Activated CD4-positive, alpha-beta T cell treated with anti-CD3 and anti-CD28 coated beads, Interleukin-2, Interleukin-4, amounts not matched to agents 100 ng/mL and 50 ng/mL, durations not matched to agents 16 hours and 8 hours (primary cell): ENCODE data around the gene PIGL.
"Not testable (repeated sequence)": the region's sequence is repeated elsewhere in the genome, so short reads cannot be mapped to it uniquely, and the experiment has no call there.

Experiments used
- DNase-seq: peaks from one replicate; pipeline ENCODE4 v3.0.0-alpha.2; 2020; ENCODE audit warnings: low spot score

The PIGL gene

GRCh38 chr17:16312061-16312460, 95.1 kb downstream of the PIGL start:
- DNase-seq, result not testable (repeated sequence)

- no peak for DNase-seq
Observed at GRCh38 chr17:16313139-16314090, 96.4 kb downstream of the PIGL start.

- no peak for DNase-seq
Observed at GRCh38 chr17:16314189-16314588, 97.2 kb downstream of the PIGL start.

GRCh38 chr17:16314859-16315258, 97.8 kb downstream of the PIGL start:
- no peak for DNase-seq

- DNase-seq, result no peak
Observed at GRCh38 chr17:16319969-16320368, 103.0 kb downstream of the PIGL start.

- DNase-seq, result no peak
Observed at GRCh38 chr17:16322636-16323035, 105.6 kb downstream of the PIGL start.

GRCh38 chr17:16325964-16326363, 109.0 kb downstream of the PIGL start:
- no peak for DNase-seq

GRCh38 chr17:16327018-16327417, 110.0 kb downstream of the PIGL start:
- no peak for DNase-seq

- DNase-seq, result no peak
Observed at GRCh38 chr17:16328997-16329396, 112.0 kb downstream of the PIGL start.

GRCh38 chr17:16329519-16330271, 112.7 kb downstream of the PIGL start:
- DNase-seq, result no peak

GRCh38 chr17:16338391-16338790, 121.4 kb downstream of the PIGL start:
- no peak for DNase-seq

- no peak for DNase-seq
Observed at GRCh38 chr17:16339402-16339801, 122.4 kb downstream of the PIGL start.

GRCh38 chr17:16339959-16340358, 122.9 kb downstream of the PIGL start:
- no peak for DNase-seq

- DNase-seq, result no peak
Observed at GRCh38 chr17:16342979-16343378, 126.0 kb downstream of the PIGL start.

GRCh38 chr17:16343569-16343968, 126.6 kb downstream of the PIGL start:
- DNase-seq, result no peak

GRCh38 chr17:16345565-16345964, 128.6 kb downstream of the PIGL start:
- no peak for DNase-seq

GRCh38 chr17:16346721-16347271, 129.8 kb downstream of the PIGL start:
- no peak for DNase-seq

GRCh38 chr17:16348586-16348985, 131.6 kb downstream of the PIGL start:
- no peak for DNase-seq

- no peak for DNase-seq
Observed at GRCh38 chr17:16349431-16349830, 132.4 kb downstream of the PIGL start.

- no peak for DNase-seq
Observed at GRCh38 chr17:16351831-16352230, 134.8 kb downstream of the PIGL start.

- peak; percentile 43 for DNase-seq
Observed at GRCh38 chr17:16352303-16352666, 135.3 kb downstream of the PIGL start.

GRCh38 chr17:16352667-16353316, 135.8 kb downstream of the PIGL start:
- peak; percentile 18 for DNase-seq
